ENCODE data around the gene TLCD3B. TPM values are rescaled to one million over a fixed set of nuclear protein-coding genes. Genes with fewer than 3 reads are reported as not detected.

Gene TLCD3B
- total and polyA plus RNA-seq, 2 of the 4 experiments (the other 2 are of a cell fraction) = 0.19 TPM; not detected in 1

DNA sequence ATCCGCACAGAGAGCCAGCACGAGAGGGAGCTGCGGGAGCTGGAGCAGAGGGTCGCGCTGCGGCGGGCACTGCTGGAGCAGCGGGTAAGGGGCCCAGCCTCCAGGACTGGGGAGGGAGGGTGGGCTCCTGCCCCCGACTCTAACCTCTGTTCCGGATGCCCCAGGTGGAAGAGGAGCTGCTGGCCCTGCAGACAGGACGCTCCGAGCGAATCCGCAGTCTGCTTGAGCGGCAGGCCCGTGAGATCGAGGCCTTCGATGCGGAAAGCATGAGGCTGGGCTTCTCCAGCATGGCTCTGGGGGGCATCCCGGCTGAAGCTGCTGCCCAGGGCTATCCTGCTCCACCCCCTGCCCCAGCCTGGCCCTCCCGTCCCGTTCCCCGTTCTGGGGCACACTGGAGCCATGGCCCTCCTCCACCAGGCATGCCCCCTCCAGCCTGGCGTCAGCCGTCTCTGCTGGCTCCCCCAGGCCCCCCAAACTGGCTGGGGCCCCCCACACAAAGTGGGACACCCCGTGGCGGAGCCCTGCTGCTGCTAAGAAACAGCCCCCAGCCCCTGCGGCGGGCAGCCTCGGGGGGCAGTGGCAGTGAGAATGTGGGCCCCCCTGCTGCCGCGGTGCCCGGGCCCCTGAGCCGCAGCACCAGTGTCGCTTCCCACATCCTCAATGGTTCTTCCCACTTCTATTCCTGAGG is 40.0 kb downstream of the TLCD3B start:
- Histone ChIP-seq H2BK5ac (ENCODE audit: low read depth, low read length, poor library complexity, severe bottlenecking) (no peak overlapping the region), H3K27ac (ENCODE audit: insufficient read depth, low read length) (no peak overlapping the region), H3K79me1 (ENCODE audit: low read depth in 1 of 2, low read length in 2 of 2) (peaks cover 0 to 24% of the 10 kb centered on the region in 2 experiments; a peak in 3 of 4 replicates), H2BK20ac (ENCODE audit: low read depth, low read length) (no peak overlapping the region), H4K20me1 (ENCODE audit: insufficient read depth, low read length) (no peaks in the 10 kb centered on the region), H2AK9ac (replicated peaks; ENCODE audit: low read depth, low read length, poor library complexity) (no peak overlapping the region), H4K5ac (ENCODE audit: low read depth, low read length) (no peak overlapping the region), H3K9me3 (ENCODE audit: control insufficient read depth, insufficient read depth, low read length) (no peaks in the 10 kb centered on the region), H3K56ac (ENCODE audit: extremely low read depth, insufficient read depth, low read length) (no peak overlapping the region), H3K36me3 (ENCODE audit: control insufficient read depth, insufficient read depth, low read length) (peaks cover 49% of the 10 kb centered on the region), H2BK120ac (ENCODE audit: low read depth, low read length) (no peak overlapping the region), H3K4me3 (ENCODE audit: insufficient read depth, low read depth, low read length) (no peak overlapping the region), H4K8ac (ENCODE audit: low read depth in 2 of 2, low read length in 2 of 2) (no peak overlapping the region), H3K18ac (ENCODE audit: low read depth, low read length) (no peak overlapping the region), H3K9ac (ENCODE audit: low read depth, low read length) (no peak overlapping the region), H2AFZ (replicated peaks; ENCODE audit: low read length, poor library complexity) (no peak overlapping the region), H2AK5ac (ENCODE audit: low read depth, low read length) (no peak overlapping the region), H3K27me3 (ENCODE audit: control insufficient read depth, insufficient read depth, low read length) (no peaks in the 10 kb centered on the region), H3K14ac (replicated peaks; ENCODE audit: low read depth, low read length) (no peak overlapping the region), H3K4me2 (ENCODE audit: low read depth, low read length) (no peak overlapping the region), H4K91ac (ENCODE audit: insufficient read depth, low read depth, low read length) (no peak overlapping the region), H3K9me1 (ENCODE audit: insufficient read depth, low read length) (no peaks in the 10 kb centered on the region), H3K23ac (ENCODE audit: low read depth, low read length) (no peak overlapping the region), H3K4me1 (ENCODE audit: control insufficient read depth, insufficient read depth, low read length) (peaks cover 5% of the 10 kb centered on the region; the same call in 1 of the 2 replicates), H2BK15ac (ENCODE audit: low read depth, low read length) (no peak overlapping the region), H3K4ac (ENCODE audit: low read depth, low read length) (no peak overlapping the region)
- TF ChIP-seq, protein P1, sequence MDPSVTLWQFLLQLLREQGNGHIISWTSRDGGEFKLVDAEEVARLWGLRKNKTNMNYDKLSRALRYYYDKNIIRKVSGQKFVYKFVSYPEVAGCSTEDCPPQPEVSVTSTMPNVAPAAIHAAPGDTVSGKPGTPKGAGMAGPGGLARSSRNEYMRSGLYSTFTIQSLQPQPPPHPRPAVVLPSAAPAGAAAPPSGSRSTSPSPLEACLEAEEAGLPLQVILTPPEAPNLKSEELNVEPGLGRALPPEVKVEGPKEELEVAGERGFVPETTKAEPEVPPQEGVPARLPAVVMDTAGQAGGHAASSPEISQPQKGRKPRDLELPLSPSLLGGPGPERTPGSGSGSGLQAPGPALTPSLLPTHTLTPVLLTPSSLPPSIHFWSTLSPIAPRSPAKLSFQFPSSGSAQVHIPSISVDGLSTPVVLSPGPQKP (IDR thresholded peaks at IDR 0.05; ENCODE audit: borderline replicate concordance, low read depth, low read length) = no peak
- TF ChIP-seq RFX5 (IDR thresholded peaks at IDR 0.05; ENCODE audit: low read depth, low read length) (no peak), POLR2A (IDR thresholded peaks at IDR 0.05; ENCODE audit: low read depth, low read length) (no peak), MAFK (IDR thresholded peaks at IDR 0.05; ENCODE audit: low read depth, low read length) (no peak), CHD1 (IDR thresholded peaks at IDR 0.05; ENCODE audit: low read depth, low read length) (no peak)
- TF ChIP-seq, protein P2, sequence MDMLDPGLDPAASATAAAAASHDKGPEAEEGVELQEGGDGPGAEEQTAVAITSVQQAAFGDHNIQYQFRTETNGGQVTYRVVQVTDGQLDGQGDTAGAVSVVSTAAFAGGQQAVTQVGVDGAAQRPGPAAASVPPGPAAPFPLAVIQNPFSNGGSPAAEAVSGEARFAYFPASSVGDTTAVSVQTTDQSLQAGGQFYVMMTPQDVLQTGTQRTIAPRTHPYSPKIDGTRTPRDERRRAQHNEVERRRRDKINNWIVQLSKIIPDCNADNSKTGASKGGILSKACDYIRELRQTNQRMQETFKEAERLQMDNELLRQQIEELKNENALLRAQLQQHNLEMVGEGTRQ (IDR thresholded peaks at IDR 0.05; ENCODE audit: low read depth, low read length) = no peak
- TF ChIP-seq, protein P3, sequence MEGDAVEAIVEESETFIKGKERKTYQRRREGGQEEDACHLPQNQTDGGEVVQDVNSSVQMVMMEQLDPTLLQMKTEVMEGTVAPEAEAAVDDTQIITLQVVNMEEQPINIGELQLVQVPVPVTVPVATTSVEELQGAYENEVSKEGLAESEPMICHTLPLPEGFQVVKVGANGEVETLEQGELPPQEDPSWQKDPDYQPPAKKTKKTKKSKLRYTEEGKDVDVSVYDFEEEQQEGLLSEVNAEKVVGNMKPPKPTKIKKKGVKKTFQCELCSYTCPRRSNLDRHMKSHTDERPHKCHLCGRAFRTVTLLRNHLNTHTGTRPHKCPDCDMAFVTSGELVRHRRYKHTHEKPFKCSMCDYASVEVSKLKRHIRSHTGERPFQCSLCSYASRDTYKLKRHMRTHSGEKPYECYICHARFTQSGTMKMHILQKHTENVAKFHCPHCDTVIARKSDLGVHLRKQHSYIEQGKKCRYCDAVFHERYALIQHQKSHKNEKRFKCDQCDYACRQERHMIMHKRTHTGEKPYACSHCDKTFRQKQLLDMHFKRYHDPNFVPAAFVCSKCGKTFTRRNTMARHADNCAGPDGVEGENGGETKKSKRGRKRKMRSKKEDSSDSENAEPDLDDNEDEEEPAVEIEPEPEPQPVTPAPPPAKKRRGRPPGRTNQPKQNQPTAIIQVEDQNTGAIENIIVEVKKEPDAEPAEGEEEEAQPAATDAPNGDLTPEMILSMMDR (conservative IDR thresholded peaks at IDR 0.05; ENCODE audit: low read depth, low read length) = no peak
- intact Hi-C loops (cut with micrococcal nuclease) = no loop called here
- POLR2A ChIA-PET (ENCODE audit: unreplicated experiment) = no interaction called here
- CTCF ChIA-PET = no interaction called here
- in situ Hi-C loops (cut with MboI; ENCODE audit: low sequenced_read_pairs) = no loop called here
- WGBS, 2 experiments (ENCODE audit: extremely low coverage in 2 of 2, insufficient read length in 1 of 2) = 96% methylated on average over 8 of the region's 35 CpGs; no CpG with 5 or more reads in 1 of the 2 experiments
- ATAC-seq (ENCODE audit: low read depth) (no peak), DNase-seq (no peak)
- no TSS peak for BruUV-seq (replicated peaks)
- dilution Hi-C loops (cut with HindIII; ENCODE audit: low sequenced_read_pairs, unreplicated experiment) = no loop called here
